Ovary (tissue), 3 donors: ENCODE results near the gene ZMIZ1.

Source experiments
- POLR2A ChIP-seq: fragments of 450-650 bp; IDR thresholded peaks from one replicate; pipeline ENCODE4 v1.6.1; 2017; ENCODE audit warnings: antibody characterized with exemption, mild to moderate bottlenecking, moderate library complexity
- TF ChIP-seq, protein P1 (sequence below), 3 donors: fragments of 450-650 bp in 2 of 3; fragments of 200-600 bp in 1 of 3; IDR thresholded peaks; one replicate each; pipeline versions ENCODE4 v1.5.1 to v1.8.0; 2016 to 2022; ENCODE audit warnings: antibody characterized with exemption in 3 of 3, mild to moderate bottlenecking in 1 of 3
- donor health status: DM: no; HTN: no; CAD: no.

DNA sequence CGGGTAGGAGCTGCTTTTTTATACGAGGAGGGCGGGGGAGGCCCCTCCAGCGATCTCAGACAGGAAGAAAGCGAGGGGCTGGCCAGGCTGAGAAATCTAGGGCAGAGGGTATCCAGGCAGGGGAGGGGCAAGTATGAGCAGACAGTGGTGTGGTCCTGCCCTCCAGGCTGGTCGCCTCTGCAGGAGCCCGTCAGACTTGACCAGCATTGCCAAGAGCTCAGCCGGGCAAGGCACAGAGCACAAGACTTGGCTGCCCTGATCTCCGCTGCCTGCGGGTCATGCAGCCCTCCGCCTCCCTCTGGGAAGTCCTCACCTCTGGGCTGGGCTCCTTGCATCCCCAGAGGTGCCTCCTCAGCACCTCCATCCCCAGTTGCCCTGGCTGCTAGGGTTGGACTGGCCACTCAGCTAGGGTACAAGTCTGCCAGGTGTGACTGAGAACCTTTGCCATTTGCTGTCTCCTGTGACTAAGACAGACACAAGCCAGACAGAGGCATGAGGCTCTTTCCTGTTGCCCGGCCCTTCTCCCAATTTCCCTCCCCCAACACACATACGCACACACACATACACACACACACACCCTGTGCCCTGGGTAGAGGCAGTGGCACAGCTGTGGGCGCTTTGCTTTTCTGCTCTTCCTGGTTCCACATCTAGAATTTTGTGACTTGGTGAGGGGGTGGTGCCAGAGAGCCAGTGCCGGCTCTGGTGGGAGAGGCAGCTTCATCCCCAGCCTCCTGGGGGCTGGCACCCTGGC is 219.4 kb downstream of the ZMIZ1 start:
- no peak for TF ChIP-seq POLR2A
- TF ChIP-seq, protein P1, sequence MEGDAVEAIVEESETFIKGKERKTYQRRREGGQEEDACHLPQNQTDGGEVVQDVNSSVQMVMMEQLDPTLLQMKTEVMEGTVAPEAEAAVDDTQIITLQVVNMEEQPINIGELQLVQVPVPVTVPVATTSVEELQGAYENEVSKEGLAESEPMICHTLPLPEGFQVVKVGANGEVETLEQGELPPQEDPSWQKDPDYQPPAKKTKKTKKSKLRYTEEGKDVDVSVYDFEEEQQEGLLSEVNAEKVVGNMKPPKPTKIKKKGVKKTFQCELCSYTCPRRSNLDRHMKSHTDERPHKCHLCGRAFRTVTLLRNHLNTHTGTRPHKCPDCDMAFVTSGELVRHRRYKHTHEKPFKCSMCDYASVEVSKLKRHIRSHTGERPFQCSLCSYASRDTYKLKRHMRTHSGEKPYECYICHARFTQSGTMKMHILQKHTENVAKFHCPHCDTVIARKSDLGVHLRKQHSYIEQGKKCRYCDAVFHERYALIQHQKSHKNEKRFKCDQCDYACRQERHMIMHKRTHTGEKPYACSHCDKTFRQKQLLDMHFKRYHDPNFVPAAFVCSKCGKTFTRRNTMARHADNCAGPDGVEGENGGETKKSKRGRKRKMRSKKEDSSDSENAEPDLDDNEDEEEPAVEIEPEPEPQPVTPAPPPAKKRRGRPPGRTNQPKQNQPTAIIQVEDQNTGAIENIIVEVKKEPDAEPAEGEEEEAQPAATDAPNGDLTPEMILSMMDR (IDR thresholded peaks at IDR 0.05) = no peak
